GM12864 (cell line): ENCODE results near the gene RNF144A.
A peak's percentile ranks its signal among the peaks of the same experiment; 100 is the strongest.

ENCODE experiments used
- DNase-seq: peaks from one replicate; pipeline ENCODE4 v3.0.0-alpha.2; 2011; ENCODE audit warnings: low read depth
- H3K4me3 ChIP-seq: 2 replicates; pipeline ENCODE4 v1.5.1; 2011; ENCODE audit warnings: mild to moderate bottlenecking, low read depth, low read length, control low read depth
- TF ChIP-seq, protein P1 (sequence below): IDR thresholded peaks from 2 replicates; pipeline ENCODE4 v1.5.1; 2011; ENCODE audit warnings: low read depth, mild to moderate bottlenecking, moderate library complexity, low read length, control low read depth, inconsistent platforms; ENCODE audit errors: missing control alignments

RNF144A gene

DNA sequence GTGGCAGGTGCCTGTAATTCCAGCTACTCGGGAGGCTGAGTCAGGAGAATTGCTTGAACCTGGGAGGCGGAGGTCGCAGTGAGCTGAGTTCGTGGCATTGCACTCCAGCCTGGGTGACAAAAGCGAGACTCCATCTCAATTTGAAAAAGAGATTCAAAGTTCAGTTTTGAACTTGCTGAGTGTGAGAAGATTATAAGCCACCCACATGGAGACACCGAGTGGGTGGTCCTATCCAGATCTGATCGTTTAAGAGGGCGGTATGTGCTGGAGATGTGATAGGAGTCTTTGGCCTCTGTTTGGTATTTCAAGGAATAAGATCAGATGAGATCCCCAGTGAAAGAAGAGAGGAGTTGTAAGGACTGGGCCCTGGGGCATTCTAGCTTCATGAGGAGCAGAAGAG, 25.6 kb downstream of the RNF144A start:
- no peak for DNase-seq
- TF ChIP-seq, protein P1, sequence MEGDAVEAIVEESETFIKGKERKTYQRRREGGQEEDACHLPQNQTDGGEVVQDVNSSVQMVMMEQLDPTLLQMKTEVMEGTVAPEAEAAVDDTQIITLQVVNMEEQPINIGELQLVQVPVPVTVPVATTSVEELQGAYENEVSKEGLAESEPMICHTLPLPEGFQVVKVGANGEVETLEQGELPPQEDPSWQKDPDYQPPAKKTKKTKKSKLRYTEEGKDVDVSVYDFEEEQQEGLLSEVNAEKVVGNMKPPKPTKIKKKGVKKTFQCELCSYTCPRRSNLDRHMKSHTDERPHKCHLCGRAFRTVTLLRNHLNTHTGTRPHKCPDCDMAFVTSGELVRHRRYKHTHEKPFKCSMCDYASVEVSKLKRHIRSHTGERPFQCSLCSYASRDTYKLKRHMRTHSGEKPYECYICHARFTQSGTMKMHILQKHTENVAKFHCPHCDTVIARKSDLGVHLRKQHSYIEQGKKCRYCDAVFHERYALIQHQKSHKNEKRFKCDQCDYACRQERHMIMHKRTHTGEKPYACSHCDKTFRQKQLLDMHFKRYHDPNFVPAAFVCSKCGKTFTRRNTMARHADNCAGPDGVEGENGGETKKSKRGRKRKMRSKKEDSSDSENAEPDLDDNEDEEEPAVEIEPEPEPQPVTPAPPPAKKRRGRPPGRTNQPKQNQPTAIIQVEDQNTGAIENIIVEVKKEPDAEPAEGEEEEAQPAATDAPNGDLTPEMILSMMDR, result no peak
- H3K4me3 ChIP-seq, result no peak overlapping the region

DNA sequence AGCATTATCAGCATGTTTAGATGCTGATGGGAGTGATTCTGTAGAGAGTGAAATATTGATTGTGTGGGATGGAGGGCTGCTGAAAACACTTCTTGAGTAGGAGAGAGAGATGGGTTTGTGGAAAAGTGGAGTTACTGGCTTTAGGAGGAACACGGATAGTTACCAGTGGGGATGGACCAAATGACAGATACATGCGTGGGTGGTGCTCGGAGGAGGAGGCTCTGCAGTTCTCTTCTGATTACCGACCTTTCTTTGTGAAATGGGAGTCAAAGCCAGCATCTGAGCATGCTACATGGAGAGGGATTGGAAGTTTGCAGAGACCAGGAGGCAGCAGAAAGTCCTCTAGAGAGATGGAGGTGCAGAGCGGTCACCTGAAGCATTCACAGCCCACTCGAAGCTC, 26.3 kb downstream of the RNF144A start:
- DNase-seq, result no peak
- no peak overlapping the region for H3K4me3 ChIP-seq
- TF ChIP-seq, protein P1, result no peak

DNA sequence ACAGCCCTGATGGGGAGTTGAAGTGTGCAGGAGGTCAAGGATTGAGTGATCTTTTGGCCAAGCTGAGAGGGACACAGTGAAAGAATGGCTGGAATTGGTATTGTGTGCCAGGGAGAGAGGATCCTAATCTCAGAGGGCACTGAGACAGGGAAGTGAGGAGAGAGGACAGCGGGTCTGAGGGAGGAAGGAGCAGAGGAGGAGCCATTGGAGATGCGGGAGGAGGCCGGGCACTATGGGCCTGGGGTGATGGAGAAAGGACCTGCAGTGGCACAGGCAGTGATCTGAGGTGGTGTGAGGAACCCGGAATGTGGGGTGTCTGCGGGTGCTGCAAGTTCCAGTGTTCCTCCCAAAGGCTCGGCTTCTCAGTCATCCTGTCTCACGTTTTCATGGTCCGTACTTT, 26.8 kb downstream of the RNF144A start:
- DNase-seq, result no peak
- TF ChIP-seq, protein P1, result no peak

DNA sequence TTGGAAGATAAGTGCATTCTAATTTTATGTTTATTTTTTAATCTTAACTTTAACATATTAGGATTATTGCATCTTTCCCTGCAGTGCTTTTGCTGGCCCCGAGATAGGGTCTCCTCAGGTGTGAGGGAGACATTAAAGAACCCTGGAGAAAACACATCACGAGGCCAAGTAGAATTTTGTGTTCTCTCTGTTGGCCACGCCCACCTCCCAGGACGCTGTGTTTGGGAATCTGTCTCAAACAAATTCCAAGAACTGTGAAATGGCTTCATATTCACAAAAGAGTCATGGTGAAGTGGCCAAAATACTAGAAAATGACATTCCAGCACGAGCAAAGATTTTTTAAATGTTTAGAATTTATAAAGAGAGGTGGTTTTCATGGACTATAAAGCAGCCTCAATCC, 27.3 kb downstream of the RNF144A start:
- TF ChIP-seq, protein P1, result no peak
- no peak overlapping the region for H3K4me3 ChIP-seq
- DNase-seq, result no peak

More for the DNA sequence above, 26.8 kb downstream of the RNF144A start:
- H3K4me3 ChIP-seq, result no peak overlapping the region

DNA sequence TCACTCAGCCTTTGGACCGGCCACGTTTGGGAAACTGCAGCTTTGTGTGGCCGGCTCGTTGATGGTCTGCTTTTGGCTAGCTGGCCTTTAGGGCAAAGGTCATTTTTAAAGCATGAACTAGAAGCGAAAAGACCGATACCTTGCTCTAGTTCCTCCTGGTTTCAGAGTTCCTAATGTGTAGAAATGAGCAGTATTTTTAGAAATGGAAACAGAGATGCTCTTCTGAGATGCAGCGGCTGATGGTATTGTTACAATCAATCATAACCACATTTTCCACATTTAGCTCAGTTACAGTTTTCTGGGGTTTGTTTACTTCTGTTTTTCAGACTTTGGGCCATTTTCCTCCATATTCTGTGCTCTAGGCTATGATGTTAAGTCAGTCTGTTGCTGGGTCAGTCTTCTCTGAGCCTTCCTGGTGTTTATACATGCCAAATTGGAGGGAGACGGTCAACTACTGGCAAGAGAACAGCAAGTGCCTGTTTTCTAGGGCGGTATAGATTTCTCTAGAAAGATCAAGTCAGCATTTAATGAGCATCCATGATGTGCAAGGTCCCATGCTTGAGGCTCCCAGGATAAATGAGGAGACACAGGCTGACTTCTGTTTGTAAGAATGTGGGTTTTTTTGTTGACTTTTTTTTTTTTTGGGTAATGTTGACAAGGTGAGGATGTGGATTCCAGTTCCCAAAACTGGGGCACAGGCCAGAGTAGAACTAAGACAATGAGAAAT, 28.0 kb downstream of the RNF144A start:
- DNase-seq, result peak; percentile 21
- TF ChIP-seq, protein P1, result no peak
- no peak overlapping the region for H3K4me3 ChIP-seq

DNA sequence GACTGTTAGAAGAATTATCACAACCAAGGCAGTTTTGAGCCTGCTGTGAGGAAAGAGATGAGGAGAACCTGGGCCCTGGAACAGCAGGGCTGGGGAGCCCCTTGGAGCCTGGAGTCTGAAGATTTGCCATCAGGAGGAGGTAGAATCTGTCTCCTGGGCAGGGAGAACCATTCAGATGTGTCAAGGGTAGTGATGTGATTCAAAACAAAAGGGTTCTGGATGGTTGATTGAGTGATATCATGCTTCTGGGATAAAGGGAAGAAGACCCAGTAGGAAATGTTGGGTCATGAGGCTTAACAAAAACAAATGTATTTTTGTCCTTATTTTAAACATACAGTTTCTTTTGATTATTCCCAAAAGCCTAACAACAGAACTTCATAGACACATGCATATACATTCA, 28.6 kb downstream of the RNF144A start:
- no peak for DNase-seq
- no peak overlapping the region for H3K4me3 ChIP-seq
- TF ChIP-seq, protein P1, result no peak

DNA sequence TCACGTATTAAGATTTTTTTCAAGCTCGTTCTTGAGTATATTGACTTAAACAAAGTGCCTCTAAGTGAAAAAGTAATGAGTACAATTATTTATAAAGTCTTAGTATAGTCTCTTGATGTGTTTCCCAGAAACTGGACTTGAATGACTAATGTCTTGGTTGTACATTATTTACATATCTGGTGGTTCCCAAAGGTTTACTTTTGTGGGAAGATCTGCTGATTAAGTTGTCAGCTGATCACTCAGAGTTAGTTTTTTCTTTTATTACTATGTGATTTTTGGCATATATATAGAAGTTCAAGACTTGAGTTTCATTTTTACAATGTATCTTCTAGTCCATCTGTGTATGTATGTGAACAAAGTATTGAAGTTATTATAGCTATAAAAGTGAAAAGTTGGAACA, 29.5 kb downstream of the RNF144A start:
- H3K4me3 ChIP-seq, result no peak overlapping the region
- DNase-seq, result no peak
- TF ChIP-seq, protein P1, result no peak
